SIG-M5 (cell line): ENCODE measurements around the gene NDFIP1.

Experiments
- DNase-seq: peaks from one replicate; lab custom pipeline; 2025; lab: John Stamatoyannopoulos, UW

Gene NDFIP1

GRCh38 chr5:142119051-142119625 lies 10.6 kb downstream of the NDFIP1 start:
- no peak for DNase-seq

- no peak for DNase-seq
Observed at GRCh38 chr5:142120247-142120935, 11.8 kb downstream of the NDFIP1 start.

- no peak for DNase-seq
Observed at GRCh38 chr5:142122121-142122520, 13.5 kb downstream of the NDFIP1 start.

GRCh38 chr5:142125378-142125777 lies 16.8 kb downstream of the NDFIP1 start:
- DNase-seq = no peak

GRCh38 chr5:142125963-142126362 lies 17.4 kb downstream of the NDFIP1 start:
- no peak for DNase-seq

- no peak for DNase-seq
Observed at GRCh38 chr5:142128675-142129208, 20.2 kb downstream of the NDFIP1 start.

GRCh38 chr5:142129446-142130066 lies 21.0 kb downstream of the NDFIP1 start:
- no peak for DNase-seq

GRCh38 chr5:142131394-142131793 lies 22.8 kb downstream of the NDFIP1 start:
- no peak for DNase-seq

GRCh38 chr5:142132916-142133315 lies 24.3 kb downstream of the NDFIP1 start:
- DNase-seq = no peak

GRCh38 chr5:142133330-142134206 lies 25.0 kb downstream of the NDFIP1 start:
- DNase-seq = no peak

- no peak for DNase-seq
Observed at GRCh38 chr5:142134331-142135010, 25.9 kb downstream of the NDFIP1 start.

- DNase-seq = no peak
Observed at GRCh38 chr5:142141463-142141862, 32.9 kb downstream of the NDFIP1 start.

- no peak for DNase-seq
Observed at GRCh38 chr5:142143878-142144277, 35.3 kb downstream of the NDFIP1 start.

GRCh38 chr5:142145106-142145900 lies 36.7 kb downstream of the NDFIP1 start:
- no peak for DNase-seq

GRCh38 chr5:142149363-142149762 lies 40.8 kb downstream of the NDFIP1 start:
- no peak for DNase-seq

- DNase-seq = no peak
Observed at GRCh38 chr5:142150431-142150830, 41.9 kb downstream of the NDFIP1 start.

- no peak for DNase-seq
Observed at GRCh38 chr5:142151436-142152383, 43.1 kb downstream of the NDFIP1 start.

GRCh38 chr5:142152384-142152732 lies 43.8 kb downstream of the NDFIP1 start:
- no peak for DNase-seq

GRCh38 chr5:142153674-142154448 lies 45.3 kb downstream of the NDFIP1 start:
- no peak for DNase-seq
